Measurements from ENCODE around the gene PANK2. TPM values are rescaled to one million over a fixed set of nuclear protein-coding genes. Genes with fewer than 3 reads are reported as not detected.

Gene PANK2
- total and polyA plus RNA-seq, 2 of the 8 experiments (the other 6 are each of a cell fraction or from before 2014, with no cell fraction given): 17.1 to 57.5 TPM

- DNase-seq (ENCODE audit: low read depth in 1 of 2, low spot score in 2 of 2): no peak
- 93% methylated on average over 4 of the region's 4 CpGs; no CpG with 5 or more reads in 1 of the 2 experiments for WGBS, 2 experiments (ENCODE audit: extremely low coverage in 1 of 2, insufficient coverage in 1 of 2, insufficient read length in 1 of 2, insufficient replicate concordance in 2 of 2, low coverage in 1 of 2, low lambda C conversion rate in 2 of 2, missing lambda C conversion rate in 1 of 2)
- Histone ChIP-seq H3K9me3 (ENCODE audit: insufficient read depth in 2 of 2, low read depth in 1 of 2, low read length in 1 of 2) (no peaks in the 10 kb centered on the region), H3K14ac (ENCODE audit: insufficient read length) (no peak overlapping the region), H2BK120ac (replicated peaks; ENCODE audit: low read depth, low read length) (no peak overlapping the region), H3K27me3 (replicated peaks in 1 of 4; ENCODE audit: control insufficient read depth in 3 of 4, extremely low read depth in 1 of 4, insufficient read depth in 3 of 4, low read length in 3 of 4) (no peaks in the 10 kb centered on the region; a peak in 1 of 7 replicates), H2BK20ac (ENCODE audit: low read length) (no peak overlapping the region), H3K23me2 (ENCODE audit: low read depth, low read length) (no peaks in the 10 kb centered on the region), H3K9ac (replicated peaks in 1 of 4; ENCODE audit: extremely low read depth in 1 of 4, low read depth in 3 of 4, low read length in 3 of 4) (no peak overlapping the region), H3K36me3 (ENCODE audit: control insufficient read depth in 2 of 4, insufficient read depth in 4 of 4, low read length in 3 of 4) (peaks cover 0 to 3% (median 0%) of the 10 kb centered on the region in 4 experiments; a peak in 4 of 8 replicates), H2BK12ac (ENCODE audit: low read depth, low read length) (no peak overlapping the region), H4K20me1 (replicated peaks in 1 of 2; ENCODE audit: control insufficient read depth in 1 of 2, insufficient read depth in 2 of 2, low read length in 2 of 2) (peaks cover 0 to 5% of the 10 kb centered on the region in 2 experiments), H4K91ac (replicated peaks; ENCODE audit: insufficient read length, low read length) (no peak overlapping the region), H3K4me2 (ENCODE audit: insufficient read depth in 1 of 2, low read depth in 2 of 2, low read length in 2 of 2) (no peak overlapping the region), H2BK15ac (ENCODE audit: low read length) (no peak overlapping the region), H3K56ac (replicated peaks; ENCODE audit: insufficient read length, low read depth, low read length) (no peak overlapping the region), H3K18ac (ENCODE audit: extremely low read depth, low read length) (no peak overlapping the region), H3K79me2 (ENCODE audit: control insufficient read depth in 1 of 2, insufficient read depth in 2 of 2, low read length in 2 of 2) (no peaks in the 10 kb centered on the region), H4K5ac (ENCODE audit: insufficient read length, low read depth, low read length) (no peak overlapping the region), H3K4ac (replicated peaks; ENCODE audit: insufficient read length, low read depth, low read length) (no peak overlapping the region), H3K23ac (ENCODE audit: insufficient read length) (no peak overlapping the region), H4K8ac (ENCODE audit: extremely low read depth, insufficient read depth, low read length) (no peak overlapping the region), H3K4me3 (ENCODE audit: extremely low read depth in 1 of 4, insufficient read depth in 2 of 4, low read depth in 3 of 4, low read length in 4 of 4) (no peak overlapping the region), H3K79me1 (ENCODE audit: low read depth, low read length) (no peaks in the 10 kb centered on the region), H3K27ac (ENCODE audit: low read depth, low read length) (no peak overlapping the region), H2BK5ac (ENCODE audit: low read depth, low read length) (no peak overlapping the region), H3K4me1 (replicated peaks in 1 of 4; ENCODE audit: control insufficient read depth in 3 of 4, insufficient read depth in 4 of 4, low read length in 3 of 4) (peaks cover 0 to 4% (median 0%) of the 10 kb centered on the region in 4 experiments; a peak in 1 of 7 replicates), H2AK5ac (ENCODE audit: low read depth, low read length) (no peak overlapping the region), H2AFZ (ENCODE audit: low read length) (no peak overlapping the region)
- ChIA-PET CTCF (ENCODE audit: partially characterized antibody) (interaction anchor here (0.9 to 4.8 kb wide), 4 partner anchors 15 to 155 kb away, joined by 3 to 42 read pairs (median 4); no protein-coding TSS in a partner anchor), POLR2A (ENCODE audit: partially characterized antibody) (interaction anchor here (0.9 to 1.0 kb wide), 2 partner anchors 20 to 24 kb away, joined by 3 read pairs; no protein-coding TSS in a partner anchor)
- TF ChIP-seq BACH1 (IDR thresholded peaks at IDR 0.05; ENCODE audit: low read length) (no peak), KDM4A (IDR thresholded peaks at IDR 0.05; ENCODE audit: low read depth, low read length, severe bottlenecking) (no peak), HDAC6 (IDR thresholded peaks at IDR 0.05; ENCODE audit: low read depth, low read length) (no peak), FOSL1 (IDR thresholded peaks at IDR 0.05; ENCODE audit: insufficient read depth, low read depth, low read length) (no peak), USF2 (IDR thresholded peaks at IDR 0.05; ENCODE audit: low read length) (no peak), TCF12 (IDR thresholded peaks at IDR 0.05; ENCODE audit: low read depth, low read length) (no peak), JUND (IDR thresholded peaks at IDR 0.05; ENCODE audit: low read length) (no peak), EZH2 (IDR thresholded peaks at IDR 0.05; ENCODE audit: low read depth, low read length, severe bottlenecking) (no peak), EP300 (IDR thresholded peaks at IDR 0.05; ENCODE audit: borderline replicate concordance in 1 of 2, low read depth in 2 of 2, low read length in 2 of 2) (no peak), POLR2AphosphoS5 (IDR thresholded peaks at IDR 0.05; ENCODE audit: low read depth, low read length) (no peak), NRF1 (IDR thresholded peaks at IDR 0.05; ENCODE audit: low read depth, low read length) (no peak), HDAC2 (IDR thresholded peaks at IDR 0.05; ENCODE audit: borderline replicate concordance in 1 of 2, low read depth in 2 of 2, low read length in 2 of 2) (no peak), SP1 (IDR thresholded peaks at IDR 0.05; ENCODE audit: low read depth, low read length) (no peak)
- FAIRE-seq: no peak
Observed at GRCh38 chr20:3932277-3932676, 43.1 kb downstream of the PANK2 start.
